Gastroesophageal sphincter (tissue), 3 donors: ENCODE results near the gene FOXS1.

Experiments used
- POLR2A ChIP-seq, 2 donors: fragments of 450-650 bp; IDR thresholded peaks; one replicate each; pipeline ENCODE4 v1.6.1; 2017; ENCODE audit warnings: antibody characterized with exemption in 2 of 2, mild to moderate bottlenecking in 2 of 2, moderate library complexity in 1 of 2
- POLR2AphosphoS5 ChIP-seq: sonication (generic); formaldehyde crosslinking; IDR thresholded peaks from one replicate; pipeline ENCODE4 v1.6.1; 2017; ENCODE audit warnings: antibody characterized with exemption
- TF ChIP-seq, protein P1 (sequence below), 4 experiments: fragments of 200-600 bp in 2 of 4; fragments of 450-650 bp in 2 of 4; sonication (generic) in 1 of 4; IDR thresholded peaks; one replicate each; pipeline ENCODE4 v1.5.1; 2017 to 2019; ENCODE audit warnings: antibody characterized with exemption in 4 of 4, mild to moderate bottlenecking in 2 of 4, moderate library complexity in 2 of 4

DNA sequence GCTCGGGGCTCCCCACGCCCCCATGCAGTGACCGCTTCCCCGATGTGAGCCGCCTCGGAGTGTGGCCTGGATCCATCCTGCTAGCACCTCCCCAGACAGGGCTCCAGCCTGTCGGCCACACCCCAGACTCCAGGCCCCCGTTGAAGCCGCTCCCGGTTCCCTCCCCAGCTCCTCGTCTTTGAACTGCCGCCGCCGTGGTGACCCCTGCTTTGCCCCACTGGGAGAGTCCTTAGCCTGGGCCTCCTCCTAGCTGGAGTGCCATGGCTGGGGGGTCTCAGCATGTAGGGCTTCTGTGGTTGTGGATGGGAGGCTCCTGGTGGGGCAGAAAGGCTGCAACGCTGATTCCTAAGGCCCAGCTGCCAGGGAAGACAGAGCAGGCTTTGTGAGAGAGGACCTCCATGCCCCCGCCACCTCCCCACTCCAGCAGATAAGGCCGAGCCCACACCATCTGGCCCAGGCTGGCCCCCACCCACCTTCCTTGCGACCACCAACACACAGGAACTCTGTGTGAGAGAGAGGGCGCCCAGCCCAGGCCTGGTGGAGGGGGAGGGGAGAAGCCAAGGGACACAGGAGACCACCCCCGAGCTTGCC, 11.4 kb downstream of the FOXS1 start:
- TF ChIP-seq, protein P1, sequence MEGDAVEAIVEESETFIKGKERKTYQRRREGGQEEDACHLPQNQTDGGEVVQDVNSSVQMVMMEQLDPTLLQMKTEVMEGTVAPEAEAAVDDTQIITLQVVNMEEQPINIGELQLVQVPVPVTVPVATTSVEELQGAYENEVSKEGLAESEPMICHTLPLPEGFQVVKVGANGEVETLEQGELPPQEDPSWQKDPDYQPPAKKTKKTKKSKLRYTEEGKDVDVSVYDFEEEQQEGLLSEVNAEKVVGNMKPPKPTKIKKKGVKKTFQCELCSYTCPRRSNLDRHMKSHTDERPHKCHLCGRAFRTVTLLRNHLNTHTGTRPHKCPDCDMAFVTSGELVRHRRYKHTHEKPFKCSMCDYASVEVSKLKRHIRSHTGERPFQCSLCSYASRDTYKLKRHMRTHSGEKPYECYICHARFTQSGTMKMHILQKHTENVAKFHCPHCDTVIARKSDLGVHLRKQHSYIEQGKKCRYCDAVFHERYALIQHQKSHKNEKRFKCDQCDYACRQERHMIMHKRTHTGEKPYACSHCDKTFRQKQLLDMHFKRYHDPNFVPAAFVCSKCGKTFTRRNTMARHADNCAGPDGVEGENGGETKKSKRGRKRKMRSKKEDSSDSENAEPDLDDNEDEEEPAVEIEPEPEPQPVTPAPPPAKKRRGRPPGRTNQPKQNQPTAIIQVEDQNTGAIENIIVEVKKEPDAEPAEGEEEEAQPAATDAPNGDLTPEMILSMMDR (IDR thresholded peaks at IDR 0.05), result no peak
- no peak for TF ChIP-seq POLR2A (IDR thresholded peaks at IDR 0.05)
- TF ChIP-seq POLR2AphosphoS5, result no peak
